ENCODE measurements around the gene ZSCAN5B.

DNA sequence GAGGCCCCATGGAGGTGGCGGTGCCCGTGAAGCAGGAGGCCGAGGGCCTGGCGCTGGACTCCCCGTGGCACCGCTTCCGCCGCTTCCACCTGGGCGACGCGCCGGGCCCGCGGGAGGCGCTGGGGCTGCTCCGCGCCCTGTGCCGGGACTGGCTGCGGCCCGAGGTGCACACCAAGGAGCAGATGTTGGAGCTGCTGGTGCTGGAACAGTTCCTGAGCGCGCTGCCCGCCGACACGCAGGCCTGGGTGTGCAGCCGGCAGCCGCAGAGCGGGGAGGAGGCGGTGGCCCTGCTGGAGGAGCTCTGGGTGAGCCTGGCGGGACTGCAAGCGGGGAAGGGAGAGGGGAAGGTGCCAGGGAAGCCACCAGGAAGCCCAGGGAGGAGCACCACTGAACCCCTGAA lies 50.7 kb downstream of the ZSCAN5B start:
- TF ChIP-seq POLR2A (IDR thresholded peaks at IDR 0.05; ENCODE audit: low read depth) (no peak), CTCF (IDR thresholded peaks at IDR 0.05) (no peak), POLR2AphosphoS5 (IDR thresholded peaks at IDR 0.05) (no peak), EP300 (IDR thresholded peaks at IDR 0.05) (no peak)

All from esophagus muscularis mucosa (tissue), 4 donors.